ENCODE data around the gene NR0B2.
"Not testable (repeated sequence)": the region's sequence is repeated elsewhere in the genome, so short reads cannot be mapped to it uniquely, and the experiment has no call there.

NR0B2 gene

GRCh38 chr1:26888231-26888630 lies 25.5 kb downstream of the NR0B2 start:
- DNase-seq = no peak

GRCh38 chr1:26887125-26887524 lies 26.6 kb downstream of the NR0B2 start:
- DNase-seq = no peak

GRCh38 chr1:26882696-26883463 lies 30.9 kb downstream of the NR0B2 start:
- no peak for DNase-seq

- DNase-seq = not testable (repeated sequence)
Observed at GRCh38 chr1:26881611-26882010, 32.2 kb downstream of the NR0B2 start.

- DNase-seq = no peak
Observed at GRCh38 chr1:26879793-26880192, 34.0 kb downstream of the NR0B2 start.

- no peak for DNase-seq
Observed at GRCh38 chr1:26877326-26877725, 36.4 kb downstream of the NR0B2 start.

- no peak for DNase-seq
Observed at GRCh38 chr1:26874896-26875295, 38.9 kb downstream of the NR0B2 start.

GRCh38 chr1:26873097-26873496 lies 40.7 kb downstream of the NR0B2 start:
- DNase-seq = not testable (repeated sequence)

- peak; percentile 93 for DNase-seq
Observed at GRCh38 chr1:26864610-26865480, 48.9 kb downstream of the NR0B2 start.

GRCh38 chr1:26863685-26864077 lies 50.1 kb downstream of the NR0B2 start:
- DNase-seq = no peak

- no peak for DNase-seq
Observed at GRCh38 chr1:26862781-26863684, 50.7 kb downstream of the NR0B2 start, which contains the start of gene SFN. SFN (plus strand) TSS chr1:26863149; CDS start chr1:26863213, 64 bp downstream.

- DNase-seq = no peak
Observed at GRCh38 chr1:26861889-26862378, 51.8 kb downstream of the NR0B2 start.

All from CD4-positive, alpha-beta T cell treated with Interferon gamma for 1 hour (primary cell).